Ovary (tissue), 9 donors: Measurements from ENCODE around the gene EML2. TPM values are rescaled to one million over a fixed set of nuclear protein-coding genes. Genes with fewer than 3 reads are reported as not detected.
A peak's percentile ranks its signal among the peaks of the same experiment; 100 is the strongest.

Experiments
- DNase-seq, 5 donors: peaks; one replicate each; pipeline ENCODE4 v3.0.0-alpha.2; 2019 to 2020
- H3K27ac ChIP-seq, 2 donors: fragments of 200-600 bp; one replicate each; pipeline versions ENCODE4 v1.5.1 to v1.8.0; 2019 to 2022
- H3K27me3 ChIP-seq: fragments of 200-600 bp; one replicate; pipeline ENCODE4 v1.8.0; 2022
- H3K36me3 ChIP-seq: fragments of 200-600 bp; sonication (generic); one replicate; pipeline ENCODE4 v1.5.1; 2019
- H3K4me1 ChIP-seq: one replicate; pipeline ENCODE4 v1.8.1; 2013; ENCODE audit warnings: mild to moderate bottlenecking, moderate library complexity; ENCODE audit not compliant: insufficient read depth
- H3K4me3 ChIP-seq: fragments of 200-600 bp; sonication (generic); one replicate; pipeline ENCODE4 v1.5.1; 2017
- H3K9me3 ChIP-seq, 2 donors: fragments of 200-600 bp in 1 of 2; sonication (generic) in 1 of 2; one replicate each; pipeline versions ENCODE4 v1.5.1 to v1.8.1; 2013 to 2019; ENCODE audit warnings: mild to moderate bottlenecking in 1 of 2, moderate library complexity in 1 of 2
- EP300 ChIP-seq: sonication (generic); formaldehyde crosslinking; IDR thresholded peaks from one replicate; pipeline ENCODE4 v1.6.1; 2017; ENCODE audit warnings: antibody characterized with exemption
- POLR2A ChIP-seq: fragments of 450-650 bp; IDR thresholded peaks from one replicate; pipeline ENCODE4 v1.6.1; 2017; ENCODE audit warnings: antibody characterized with exemption, mild to moderate bottlenecking, moderate library complexity
- WGBS, 3 donors: extraction: QIAGEN DNeasy Blood & Tissue Kit in 1 of 3; methylation state at CpG; one replicate each; pipeline versions ENCODE4 v1.1.5 to v1.1.7; 2013 to 2017; 5-methylcytosine and 5-hydroxymethylcytosine counted together
- intact Hi-C, 4 donors: fragments of 100-400 bp; cut with DNase I; formaldehyde crosslinking; loops; one replicate each; pipeline versions ENCODE4 v1.11.0 to v1.15.1; 2022 to 2023
- polyA plus RNA-seq, 2 donors: library from polyadenylated mRNA; stranded (reverse); fragments of 200-250 nt in 1 of 2; fragments of 350-450 nt in 1 of 2; fragmentation: Illumina TruSeq in 1 of 2; extraction: RNeasy Lipid Tissue Mini Kit (QIAGEN cat#74804) in 1 of 2; gene quantifications; one replicate each; pipeline ENCODE4 v1.2.3, GENCODE V29; 2013 to 2014
- total RNA-seq, 7 donors: library from RNA; depleted of rRNA in 2 of 7; stranded (reverse); fragments of >200 nt in 2 of 7; fragmentation: NEBNext Ultra II Directional in 3 of 7; extraction: Animal tissue kit (Norgen Biotek cat#: 25700) in 3 of 7; gene quantifications; one replicate each; pipeline versions ENCODE4 v1.1.0 to v1.2.4, GENCODE V29; 2016 to 2023
- TF ChIP-seq, protein P1 (sequence below), 3 donors: fragments of 450-650 bp in 2 of 3; fragments of 200-600 bp in 1 of 3; IDR thresholded peaks; one replicate each; pipeline versions ENCODE4 v1.5.1 to v1.8.0; 2016 to 2022; ENCODE audit warnings: antibody characterized with exemption in 3 of 3, mild to moderate bottlenecking in 1 of 3
- donor health status: DM: no; HTN: no; CAD: no; lungs with moderate emphysema.
- donor health status: DM: no; HTN: no; CAD: no.
- donor health status: Bipolar disorder and iron deficiency.
- donor health status: DM: yes; HTN: yes; CAD: no.
- donor health status: DM: no; HTN: no; CAD: no.
- donor health status: DM: yes; HTN: yes; CAD: no.

The EML2 gene
- total and polyA plus RNA-seq, 9 donors = 9.9 to 25.0 (median 14.4) TPM

DNA sequence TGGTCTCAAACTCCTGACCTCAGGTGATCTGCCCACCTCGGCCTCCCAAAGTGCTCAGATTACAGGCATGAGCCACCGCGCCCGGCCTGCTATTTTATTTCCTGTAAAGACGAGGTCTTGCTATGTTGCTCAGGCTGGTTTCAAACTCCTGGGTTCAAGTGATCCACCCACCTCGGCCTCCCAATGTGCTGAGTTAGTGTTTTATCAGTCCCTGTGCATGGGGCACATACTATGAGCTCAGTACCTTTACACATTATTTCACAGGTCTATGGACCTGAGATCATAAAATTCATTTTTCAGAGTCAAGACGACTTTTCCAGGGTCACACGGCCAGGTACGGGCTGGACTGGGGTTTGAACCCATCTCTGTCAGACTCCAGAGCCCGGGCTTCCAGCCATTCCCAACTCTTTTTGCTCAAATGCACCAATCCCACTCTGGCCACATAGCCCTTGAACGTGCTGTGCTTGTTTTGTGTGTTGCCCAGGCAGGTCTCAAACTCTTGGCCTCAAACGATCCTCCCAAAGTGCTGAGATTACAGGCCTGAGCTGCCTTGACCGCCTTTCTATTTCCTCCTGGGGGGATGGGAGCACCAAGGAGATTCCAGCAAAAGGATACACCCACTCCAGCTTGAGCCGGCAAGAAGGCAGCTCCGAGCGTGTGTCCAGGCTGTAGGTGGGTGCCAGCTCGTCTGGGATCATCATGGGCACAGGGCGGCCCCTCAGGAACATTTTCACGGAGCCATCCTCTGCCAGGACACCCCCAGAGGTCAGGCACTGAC, 1.1 kb downstream of the EML2 start:
- WGBS, 3 donors = 64 to 65% (median 65%) methylated on average over 19 of the region's 19 CpGs
- H3K27me3 ChIP-seq = no peaks in the 10 kb centered on the region
- no peaks in the 10 kb centered on the region for H3K9me3 ChIP-seq
- no peak overlapping the region for H3K27ac ChIP-seq
- intact Hi-C loops = no loop called here
- no peaks in the 10 kb centered on the region for H3K36me3 ChIP-seq
- DNase-seq = no peak
- H3K4me1 ChIP-seq = peaks cover 2% of the 10 kb centered on the region
- TF ChIP-seq EP300 = no peak
- no peak for TF ChIP-seq POLR2A
- TF ChIP-seq, protein P1, sequence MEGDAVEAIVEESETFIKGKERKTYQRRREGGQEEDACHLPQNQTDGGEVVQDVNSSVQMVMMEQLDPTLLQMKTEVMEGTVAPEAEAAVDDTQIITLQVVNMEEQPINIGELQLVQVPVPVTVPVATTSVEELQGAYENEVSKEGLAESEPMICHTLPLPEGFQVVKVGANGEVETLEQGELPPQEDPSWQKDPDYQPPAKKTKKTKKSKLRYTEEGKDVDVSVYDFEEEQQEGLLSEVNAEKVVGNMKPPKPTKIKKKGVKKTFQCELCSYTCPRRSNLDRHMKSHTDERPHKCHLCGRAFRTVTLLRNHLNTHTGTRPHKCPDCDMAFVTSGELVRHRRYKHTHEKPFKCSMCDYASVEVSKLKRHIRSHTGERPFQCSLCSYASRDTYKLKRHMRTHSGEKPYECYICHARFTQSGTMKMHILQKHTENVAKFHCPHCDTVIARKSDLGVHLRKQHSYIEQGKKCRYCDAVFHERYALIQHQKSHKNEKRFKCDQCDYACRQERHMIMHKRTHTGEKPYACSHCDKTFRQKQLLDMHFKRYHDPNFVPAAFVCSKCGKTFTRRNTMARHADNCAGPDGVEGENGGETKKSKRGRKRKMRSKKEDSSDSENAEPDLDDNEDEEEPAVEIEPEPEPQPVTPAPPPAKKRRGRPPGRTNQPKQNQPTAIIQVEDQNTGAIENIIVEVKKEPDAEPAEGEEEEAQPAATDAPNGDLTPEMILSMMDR (IDR thresholded peaks at IDR 0.05) = no peak
- no peak overlapping the region for H3K4me3 ChIP-seq

DNA sequence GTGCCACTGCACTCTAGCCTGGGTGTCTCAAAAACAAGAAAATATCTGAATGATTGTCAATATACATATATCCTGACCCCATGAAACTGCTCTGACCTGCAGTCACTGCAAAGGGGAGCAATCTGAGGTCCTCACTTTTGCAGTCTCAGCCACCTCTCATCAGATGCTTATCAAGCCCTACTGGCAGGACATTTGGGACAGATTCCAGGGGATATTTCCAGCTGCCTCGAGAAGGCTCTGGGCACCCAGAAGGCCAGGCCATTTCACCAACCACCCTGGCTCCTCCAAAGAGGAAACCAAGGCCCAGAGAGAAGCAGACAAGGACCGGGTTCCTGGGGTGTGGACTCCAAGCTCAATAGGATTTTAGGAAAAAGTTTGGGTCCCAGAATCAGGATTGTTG, 2.3 kb downstream of the EML2 start:
- TF ChIP-seq POLR2A = no peak
- intact Hi-C loops = no loop called here
- Histone ChIP-seq H3K4me3 (no peak overlapping the region), H3K9me3 (no peaks in the 10 kb centered on the region), H3K4me1 (no peaks in the 10 kb centered on the region), H3K27ac (no peak overlapping the region), H3K36me3 (no peaks in the 10 kb centered on the region), H3K27me3 (no peaks in the 10 kb centered on the region)
- no peak for DNase-seq
- WGBS, 3 donors = 65 to 84% (median 69%) methylated on average over 2 of the region's 2 CpGs

DNA sequence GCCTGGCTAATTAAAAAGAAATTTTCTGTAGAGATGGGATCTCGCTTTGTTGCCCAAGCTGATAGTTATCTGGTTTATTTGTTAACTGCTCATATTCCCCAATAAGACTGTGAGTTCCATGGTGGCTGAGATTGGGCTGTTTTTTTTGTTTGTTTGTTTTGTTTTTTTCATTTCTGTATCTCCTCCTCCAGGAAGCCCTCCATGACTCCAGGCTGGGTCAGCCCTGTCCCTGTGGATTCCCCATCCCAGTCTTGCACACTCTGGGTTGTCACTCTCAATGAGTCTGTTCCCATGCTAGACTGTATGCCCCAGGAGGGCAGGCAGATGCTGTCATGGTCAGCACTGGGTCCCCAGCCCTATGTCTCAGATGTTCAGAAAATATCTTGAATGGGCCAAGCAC, 2.9 kb downstream of the EML2 start:
- no peak overlapping the region for H3K27ac ChIP-seq
- TF ChIP-seq POLR2A (no peak), EP300 (no peak)
- TF ChIP-seq, protein P1 (IDR thresholded peaks at IDR 0.05) = no peak
- intact Hi-C loops = no loop called here
- no peaks in the 10 kb centered on the region for H3K27me3 ChIP-seq
- H3K4me3 ChIP-seq = no peak overlapping the region
- WGBS, 3 donors = 96 to 100% (median 97%) methylated on average over 1 of the region's 1 CpG
- H3K4me1 ChIP-seq = no peaks in the 10 kb centered on the region
- no peaks in the 10 kb centered on the region for H3K36me3 ChIP-seq
- DNase-seq = no peak
- no peaks in the 10 kb centered on the region for H3K9me3 ChIP-seq

DNA sequence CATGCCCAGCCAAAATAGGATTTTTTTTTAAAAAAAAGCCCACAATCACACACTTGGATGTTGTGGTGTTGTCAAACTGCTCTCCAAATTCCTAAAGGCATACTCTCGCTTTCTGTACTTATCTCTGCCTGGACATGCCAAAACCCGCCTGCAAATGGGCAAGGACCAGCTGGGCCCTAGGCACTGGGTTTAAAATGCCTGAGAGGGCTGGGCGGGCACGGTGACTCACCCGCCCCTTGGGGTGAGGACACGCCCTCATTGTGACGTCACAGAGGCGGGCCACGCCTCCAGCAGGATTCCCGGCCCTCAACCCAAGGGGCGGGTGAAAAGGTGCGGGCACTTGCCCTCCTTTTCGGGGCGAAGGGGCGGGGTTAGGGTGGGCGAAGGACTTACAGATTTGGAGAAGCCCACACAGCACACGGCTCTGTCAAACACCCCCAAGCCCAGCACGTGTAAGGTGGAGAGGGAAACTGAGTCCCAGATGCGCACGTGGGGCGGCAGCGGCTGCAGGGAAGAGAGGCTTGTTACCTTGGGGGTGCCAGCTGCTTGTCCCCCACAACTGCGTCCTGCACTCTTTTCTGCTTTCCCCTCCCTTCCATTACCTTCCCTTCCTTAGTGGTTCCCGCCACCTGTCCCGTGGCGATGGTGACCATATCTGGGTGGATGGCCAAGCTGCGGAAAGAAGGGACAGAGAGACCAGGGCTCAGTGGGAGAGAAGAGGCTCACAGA, 6.6 kb downstream of the EML2 start:
- Histone ChIP-seq H3K27ac (no peak overlapping the region), H3K4me1 (no peaks in the 10 kb centered on the region), H3K4me3 (no peak overlapping the region), H3K9me3 (no peaks in the 10 kb centered on the region), H3K27me3 (no peaks in the 10 kb centered on the region), H3K36me3 (no peaks in the 10 kb centered on the region)
- no peak for TF ChIP-seq POLR2A
- no peak for TF ChIP-seq EP300
- TF ChIP-seq, protein P1 (IDR thresholded peaks at IDR 0.05) = no peak
- WGBS, 3 donors = 43 to 68% (median 46%) methylated on average over 14 to 27 of the region's 27 CpGs
- intact Hi-C loops = no loop called here
- DNase-seq = peak; percentile 26 to 75 (median 49)

DNA sequence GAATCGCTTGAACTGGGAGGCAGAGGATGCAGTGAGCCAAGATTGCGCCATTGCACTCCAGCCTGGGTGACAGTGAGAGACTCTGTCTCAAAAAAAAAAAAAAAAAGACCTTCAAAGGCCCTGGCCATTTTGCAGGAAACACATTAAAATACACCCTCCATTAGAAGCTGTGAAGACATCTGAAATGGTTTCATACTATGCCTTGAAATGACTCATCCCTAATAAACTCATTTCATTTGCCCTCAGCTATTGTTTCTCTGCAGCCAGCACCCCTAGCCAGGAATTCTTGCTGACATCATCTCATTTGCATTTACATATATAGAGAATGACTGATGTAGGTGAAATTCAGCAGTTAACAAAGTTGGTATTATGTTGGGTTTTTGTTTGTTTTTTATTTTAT, 8.7 kb downstream of the EML2 start:
- H3K4me1 ChIP-seq = no peaks in the 10 kb centered on the region
- 88 to 97% (median 93%) methylated on average over 2 of the region's 2 CpGs for whole genome bisulfite sequencing, 3 donors
- no peak for TF ChIP-seq POLR2A
- no peak for TF ChIP-seq EP300
- TF ChIP-seq, protein P1 (IDR thresholded peaks at IDR 0.05) = no peak
- DNase-seq = no peak
- no peaks in the 10 kb centered on the region for H3K36me3 ChIP-seq
- no peaks in the 10 kb centered on the region for H3K9me3 ChIP-seq
- H3K27ac ChIP-seq = no peak overlapping the region
- H3K4me3 ChIP-seq = no peak overlapping the region
- intact Hi-C loops = no loop called here
- H3K27me3 ChIP-seq = no peaks in the 10 kb centered on the region
